Measurements from ENCODE around the gene CDIP1.

The CDIP1 gene

GRCh38 chr16:4537376-4538343 is 913 bp downstream of the CDIP1 start:
- peak; percentile 40 for DNase-seq

GRCh38 chr16:4536391-4537106 is 2.0 kb downstream of the CDIP1 start:
- no peak for DNase-seq

- DNase-seq: no peak
These were observed 2.9 kb downstream of the CDIP1 start for GRCh38 chr16:4535627-4536108.

- no peak for DNase-seq
These were observed 4.3 kb downstream of the CDIP1 start for GRCh38 chr16:4534151-4534790.

GRCh38 chr16:4533490-4533889 is 5.1 kb downstream of the CDIP1 start:
- no peak for DNase-seq

GRCh38 chr16:4532238-4532637 is 6.3 kb downstream of the CDIP1 start:
- no peak for DNase-seq

GRCh38 chr16:4531811-4532210 is 6.8 kb downstream of the CDIP1 start:
- no peak for DNase-seq

- DNase-seq: peak; percentile 14
These were observed 9.2 kb downstream of the CDIP1 start for GRCh38 chr16:4529085-4530060.

GRCh38 chr16:4525634-4526277 is 12.8 kb downstream of the CDIP1 start:
- DNase-seq: no peak

GRCh38 chr16:4525069-4525468 is 13.5 kb downstream of the CDIP1 start:
- no peak for DNase-seq

GRCh38 chr16:4524571-4524970 is 14.0 kb downstream of the CDIP1 start:
- no peak for DNase-seq

GRCh38 chr16:4523686-4524085 is 14.9 kb downstream of the CDIP1 start:
- no peak for DNase-seq

- DNase-seq: peak; percentile 98
These were observed 16.5 kb downstream of the CDIP1 start for GRCh38 chr16:4522051-4522581.

- DNase-seq: no peak
These were observed 17.7 kb downstream of the CDIP1 start for GRCh38 chr16:4520913-4521312.

GRCh38 chr16:4519274-4520058 is 19.1 kb downstream of the CDIP1 start:
- DNase-seq: peak; percentile 11

- DNase-seq: peak; percentile 35
These were observed 20.5 kb downstream of the CDIP1 start for GRCh38 chr16:4517812-4518680.

- no peak for DNase-seq
These were observed 22.9 kb downstream of the CDIP1 start for GRCh38 chr16:4515611-4516233.

- no peak for DNase-seq
These were observed 24.0 kb downstream of the CDIP1 start for GRCh38 chr16:4514606-4515005.

- no peak for DNase-seq
These were observed 24.7 kb downstream of the CDIP1 start for GRCh38 chr16:4513881-4514280.
